Measurements from ENCODE around the gene PRRG4. TPM values are rescaled to one million over a fixed set of nuclear protein-coding genes. Genes with fewer than 3 reads are reported as not detected.
"Not testable (repeated sequence)": the region's sequence is repeated elsewhere in the genome, so short reads cannot be mapped to it uniquely, and the experiment has no call there.

Gene PRRG4
- total RNA-seq, 1 donor from 2014 or later = 4.7 TPM

GRCh38 chr11:32885556-32885955 lies 55.8 kb downstream of the PRRG4 start:
- no peak for TF ChIP-seq CTCF (IDR thresholded peaks at IDR 0.05; ENCODE audit: unreplicated experiment)
- H3K4me3 Mint-ChIP-seq = no peak overlapping the region
- H3K4me1 Mint-ChIP-seq = no peaks in the 10 kb centered on the region
- H3K36me3 Mint-ChIP-seq = no peaks in the 10 kb centered on the region
- peaks cover 2% of the 10 kb centered on the region for H3K27me3 Mint-ChIP-seq (ENCODE audit: low read depth)
- H3K27ac Mint-ChIP-seq = no peak overlapping the region
- no peak for DNase-seq (ENCODE audit: low spot score in 2 of 2, unreplicated experiment in 2 of 2)
- no peaks in the 10 kb centered on the region for H3K9me3 Mint-ChIP-seq

GRCh38 chr11:32886180-32886579 lies 56.5 kb downstream of the PRRG4 start:
- Mint-ChIP-seq H3K27me3 (ENCODE audit: low read depth) (peaks cover 2% of the 10 kb centered on the region), H3K36me3 (no peaks in the 10 kb centered on the region), H3K4me1 (peaks cover 4% of the 10 kb centered on the region), H3K9me3 (no peaks in the 10 kb centered on the region), H3K4me3 (no peak overlapping the region), H3K27ac (no peak overlapping the region)
- TF ChIP-seq CTCF (IDR thresholded peaks at IDR 0.05; ENCODE audit: unreplicated experiment) = no peak
- no peak for DNase-seq (ENCODE audit: low spot score in 2 of 2, unreplicated experiment in 2 of 2)

- not testable (repeated sequence) for H3K4me3 Mint-ChIP-seq; H3K27me3 Mint-ChIP-seq (ENCODE audit: low read depth); H3K36me3 Mint-ChIP-seq; H3K27ac Mint-ChIP-seq; H3K9me3 Mint-ChIP-seq; DNase-seq (ENCODE audit: low spot score in 2 of 2, unreplicated experiment in 2 of 2)
- peaks cover 13% of the 10 kb centered on the region for H3K4me1 Mint-ChIP-seq
Measured at GRCh38 chr11:32887707-32888383, 58.1 kb downstream of the PRRG4 start.

- H3K4me3 Mint-ChIP-seq; H3K9me3 Mint-ChIP-seq; DNase-seq (ENCODE audit: low spot score in 2 of 2, unreplicated experiment in 2 of 2); H3K27ac Mint-ChIP-seq; H3K27me3 Mint-ChIP-seq (ENCODE audit: low read depth); H3K36me3 Mint-ChIP-seq: not testable (repeated sequence)
- peaks cover 13% of the 10 kb centered on the region for H3K4me1 Mint-ChIP-seq
Measured at GRCh38 chr11:32888384-32888710, 58.6 kb downstream of the PRRG4 start.

GRCh38 chr11:32888805-32889204 lies 59.1 kb downstream of the PRRG4 start:
- no peak overlapping the region for H3K27ac Mint-ChIP-seq
- H3K9me3 Mint-ChIP-seq = no peaks in the 10 kb centered on the region
- H3K4me3 Mint-ChIP-seq = no peak overlapping the region
- peaks cover 13% of the 10 kb centered on the region for H3K4me1 Mint-ChIP-seq
- DNase-seq (ENCODE audit: low spot score in 2 of 2, unreplicated experiment in 2 of 2) = no peak
- no peaks in the 10 kb centered on the region for H3K36me3 Mint-ChIP-seq
- H3K27me3 Mint-ChIP-seq (ENCODE audit: low read depth) = peaks cover 2% of the 10 kb centered on the region
- TF ChIP-seq CTCF (IDR thresholded peaks at IDR 0.05; ENCODE audit: unreplicated experiment) = no peak

GRCh38 chr11:32890843-32891656 lies 61.3 kb downstream of the PRRG4 start:
- H3K27ac Mint-ChIP-seq = peak overlapping the region; percentile 94
- DNase-seq (ENCODE audit: low spot score in 2 of 2, unreplicated experiment in 2 of 2) = no peak
- peaks cover 31% of the 10 kb centered on the region for H3K4me1 Mint-ChIP-seq
- TF ChIP-seq CTCF (IDR thresholded peaks at IDR 0.05; ENCODE audit: unreplicated experiment) = no peak
- no peaks in the 10 kb centered on the region for H3K9me3 Mint-ChIP-seq
- H3K27me3 Mint-ChIP-seq (ENCODE audit: low read depth) = no peaks in the 10 kb centered on the region
- no peaks in the 10 kb centered on the region for H3K36me3 Mint-ChIP-seq
- H3K4me3 Mint-ChIP-seq = peak overlapping the region; percentile 86
